Chondrocyte (in vitro differentiated cells): ENCODE measurements around the gene TSHR. TPM values are rescaled to one million over a fixed set of nuclear protein-coding genes. Genes with fewer than 3 reads are reported as not detected.
"Not testable (repeated sequence)": the region's sequence is repeated elsewhere in the genome, so short reads cannot be mapped to it uniquely, and the experiment has no call there.

Experiments used
- DNase-seq: peaks from one replicate; pipeline ENCODE4 v3.0.0; 2021; ENCODE audit warnings: mixed read lengths, low spot score
- H3K27ac Mint-ChIP-seq: one replicate; pipeline ENCODE4 v1.8.0; 2021; ENCODE audit warnings: mild to moderate bottlenecking, moderate library complexity, mixed read lengths; ENCODE audit not compliant: unreplicated experiment
- H3K27me3 Mint-ChIP-seq: 2 replicates; pipeline ENCODE4 v1.8.0; 2021; ENCODE audit warnings: low read depth, mixed read lengths
- H3K36me3 Mint-ChIP-seq: 2 replicates; pipeline ENCODE4 v1.8.0; 2021; ENCODE audit warnings: low read depth, mixed read lengths
- H3K4me1 Mint-ChIP-seq: 2 replicates; pipeline ENCODE4 v1.8.0; 2021; ENCODE audit warnings: low read depth, mild to moderate bottlenecking, mixed read lengths
- H3K4me3 Mint-ChIP-seq: one replicate; pipeline ENCODE4 v1.8.0; 2021; ENCODE audit warnings: mild to moderate bottlenecking, moderate library complexity, mixed read lengths; ENCODE audit not compliant: unreplicated experiment
- H3K9me3 Mint-ChIP-seq: 2 replicates; pipeline ENCODE4 v1.8.0; 2021; ENCODE audit warnings: low read depth, mixed read lengths
- CTCF ChIP-seq: fragments of 200-600 bp; sonication (generic); IDR thresholded peaks from 2 replicates; pipeline ENCODE4 v1.5.0; 2021; ENCODE audit warnings: antibody characterized with exemption, mild to moderate bottlenecking, moderate library complexity
- long read RNA-seq: library from polyadenylated mRNA; stranded (forward); transcript quantifications from one replicate; pipeline ENCODE4 v2.0.0, GENCODE V29; 2021
- total RNA-seq: library from RNA; stranded (reverse); gene quantifications from 3 replicates; pipeline ENCODE4 v1.2.1, GENCODE V29; 2021

TSHR gene
- total RNA-seq, result 0.51 TPM in 1 of 3 replicates, not detected in the others
- long read RNA-seq, result 0 reads

- Mint-ChIP-seq H3K4me1 (peaks cover 11% of the 10 kb centered on the region), H3K36me3 (no peaks in the 10 kb centered on the region), H3K27ac (no peak within 1 kb of the TSS), H3K27me3 (peaks cover 48% of the 10 kb centered on the region), H3K9me3 (no peaks in the 10 kb centered on the region), H3K4me3 (peak within 1 kb of the TSS; percentile 82)
- no peak for TF ChIP-seq CTCF
- no peak for DNase-seq
Measured at GRCh38 chr14:80955416-80955941, at the start of gene TSHR. Gene TSHR, plus strand, starts transcription at chr14:80955621. Its CDS starts 60 bp downstream, at chr14:80955681.

- Mint-ChIP-seq H3K27ac (no peak overlapping the region), H3K27me3 (no peaks in the 10 kb centered on the region), H3K4me1 (no peaks in the 10 kb centered on the region), H3K9me3 (no peaks in the 10 kb centered on the region), H3K4me3 (no peak overlapping the region), H3K36me3 (no peaks in the 10 kb centered on the region)
- DNase-seq, result no peak
- TF ChIP-seq CTCF, result no peak
Measured at GRCh38 chr14:80906336-80906735, 49.1 kb upstream of the TSHR start.

- no peak overlapping the region for H3K4me3 Mint-ChIP-seq
- no peaks in the 10 kb centered on the region for H3K9me3 Mint-ChIP-seq
- H3K36me3 Mint-ChIP-seq, result no peaks in the 10 kb centered on the region
- TF ChIP-seq CTCF, result no peak
- H3K4me1 Mint-ChIP-seq, result no peaks in the 10 kb centered on the region
- H3K27ac Mint-ChIP-seq, result no peak overlapping the region
- no peak for DNase-seq
- no peaks in the 10 kb centered on the region for H3K27me3 Mint-ChIP-seq
Measured at GRCh38 chr14:80906946-80907345, 48.5 kb upstream of the TSHR start.

GRCh38 chr14:80912013-80912412, 43.4 kb upstream of the TSHR start:
- H3K27ac Mint-ChIP-seq, DNase-seq, H3K27me3 Mint-ChIP-seq, H3K9me3 Mint-ChIP-seq, H3K4me3 Mint-ChIP-seq, H3K36me3 Mint-ChIP-seq, H3K4me1 Mint-ChIP-seq: not testable (repeated sequence)

- H3K27me3 Mint-ChIP-seq, result no peaks in the 10 kb centered on the region
- DNase-seq, result no peak
- TF ChIP-seq CTCF, result no peak
- peaks cover 3% of the 10 kb centered on the region for H3K36me3 Mint-ChIP-seq
- H3K4me1 Mint-ChIP-seq, result no peaks in the 10 kb centered on the region
- no peak overlapping the region for H3K27ac Mint-ChIP-seq
- H3K9me3 Mint-ChIP-seq, result no peaks in the 10 kb centered on the region
- no peak overlapping the region for H3K4me3 Mint-ChIP-seq
Measured at GRCh38 chr14:80919622-80920021, 35.8 kb upstream of the TSHR start.

- no peak overlapping the region for H3K27ac Mint-ChIP-seq
- peaks cover 10% of the 10 kb centered on the region for H3K9me3 Mint-ChIP-seq
- no peak for DNase-seq
- no peaks in the 10 kb centered on the region for H3K27me3 Mint-ChIP-seq
- H3K36me3 Mint-ChIP-seq, result no peaks in the 10 kb centered on the region
- H3K4me1 Mint-ChIP-seq, result peaks cover 6% of the 10 kb centered on the region
- no peak overlapping the region for H3K4me3 Mint-ChIP-seq
- TF ChIP-seq CTCF, result no peak
Measured at GRCh38 chr14:80923368-80923767, 32.1 kb upstream of the TSHR start.
